ENCODE results near the gene PDE4A. TPM values are rescaled to one million over a fixed set of nuclear protein-coding genes. Genes with fewer than 3 reads are reported as not detected.

Gene PDE4A
- total and polyA plus RNA-seq, 2 donors (not counting 3 experiments of a cell fraction or from before 2014, with no cell fraction given), result 3.8 to 10.0 TPM

- no peak for FAIRE-seq
- Histone ChIP-seq H3K9ac (replicated peaks; ENCODE audit: extremely low read depth, insufficient read depth, low read length) (no peak overlapping the region), H3K4me2 (ENCODE audit: insufficient read depth, low read length) (no peak overlapping the region), H3K79me2 (ENCODE audit: control insufficient read depth, insufficient read depth, low read length) (peaks cover 48% of the 10 kb centered on the region), H3K9me1 (replicated peaks; ENCODE audit: control insufficient read depth, extremely low read depth, insufficient read depth, low read length) (no peaks in the 10 kb centered on the region), H3K27me3 (ENCODE audit: control insufficient read depth in 2 of 2, insufficient read depth in 2 of 2, low read length in 2 of 2) (no peaks in the 10 kb centered on the region), H3K4me1 (ENCODE audit: control insufficient read depth, extremely low read depth, insufficient read depth, low read length) (peaks cover 7% of the 10 kb centered on the region), H3K36me3 (ENCODE audit: control insufficient read depth in 2 of 2, extremely low read depth in 1 of 2, insufficient read depth in 2 of 2, low read length in 2 of 2) (peaks cover 10 to 12% of the 10 kb centered on the region in 2 experiments), H3K4me3 (replicated peaks in 1 of 3; ENCODE audit: insufficient read depth in 1 of 3, low read depth in 1 of 3, low read length in 3 of 3) (no peak overlapping the region), H3K27ac (ENCODE audit: insufficient read depth, low read depth, low read length) (no peak overlapping the region), H3K9me3 (replicated peaks; ENCODE audit: control insufficient read depth, insufficient read depth, low read length) (no peaks in the 10 kb centered on the region), H2AFZ (ENCODE audit: low read depth, low read length) (no peak overlapping the region), H4K20me1 (replicated peaks; ENCODE audit: control insufficient read depth, extremely low read depth, insufficient read depth, low read length) (no peaks in the 10 kb centered on the region)
- TF ChIP-seq MYC (IDR thresholded peaks at IDR 0.05; ENCODE audit: low read depth, low read length), result no peak
- TF ChIP-seq EZH2 (IDR thresholded peaks at IDR 0.05; ENCODE audit: borderline replicate concordance, low read depth, low read length, severe bottlenecking), result no peak
- no peak for TF ChIP-seq POLR2A (IDR thresholded peaks at IDR 0.05; ENCODE audit: low read depth, low read length)
- TF ChIP-seq JUN (IDR thresholded peaks at IDR 0.05; ENCODE audit: borderline replicate concordance, insufficient read depth, insufficient read length, low read depth), result no peak
- TF ChIP-seq POLR2AphosphoS5 (IDR thresholded peaks at IDR 0.05; ENCODE audit: insufficient read depth, low read depth, low read length), result no peak
- TF ChIP-seq CTCF (IDR thresholded peaks at IDR 0.05; ENCODE audit: extremely low read depth in 1 of 2, insufficient read depth in 1 of 2, low read depth in 1 of 2, low read length in 2 of 2), result no peak
- TF ChIP-seq, protein P1, sequence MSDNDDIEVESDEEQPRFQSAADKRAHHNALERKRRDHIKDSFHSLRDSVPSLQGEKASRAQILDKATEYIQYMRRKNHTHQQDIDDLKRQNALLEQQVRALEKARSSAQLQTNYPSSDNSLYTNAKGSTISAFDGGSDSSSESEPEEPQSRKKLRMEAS (IDR thresholded peaks at IDR 0.05; ENCODE audit: insufficient read depth, insufficient read length), result no peak
- TF ChIP-seq GATA2 (IDR thresholded peaks at IDR 0.05; ENCODE audit: insufficient read depth, insufficient read length, low read depth, low read length), result no peak
- no peak for TF ChIP-seq FOS (IDR thresholded peaks at IDR 0.05; ENCODE audit: borderline replicate concordance, insufficient read depth, low read length)
- CTCF ChIA-PET, result interaction anchor here (0.6 to 1.7 kb wide), 2 partner anchors 133 to 202 kb away, joined by 3 to 4 read pairs; no protein-coding TSS in a partner anchor
- no peak for DNase-seq (ENCODE audit: low read depth, low spot score)
- no TSS peak for BruUV-seq (replicated peaks)
- intact Hi-C loops (cut with micrococcal nuclease) (no loop called here), dilution Hi-C loops (cut with MboI; ENCODE audit: extremely low pct_ligation_motif_present, low sequenced_read_pairs) (no loop called here)
- POLR2A ChIA-PET, result no interaction called here
Observed at GRCh38 chr19:10497371-10497770, 77.0 kb downstream of the PDE4A start.

Measured in endothelial cell of umbilical vein (primary cell).